ENCODE results near the gene CDK13. TPM values are rescaled to one million over a fixed set of nuclear protein-coding genes. Genes with fewer than 3 reads are reported as not detected.
A peak's percentile ranks its signal among the peaks of the same experiment; 100 is the strongest.

Gene CDK13
- total and polyA plus RNA-seq, 9 of the 15 experiments (the other 6 are each of a cell fraction or from before 2014, with no cell fraction given): 9.8 to 46.1 (median 32.4) TPM

DNA sequence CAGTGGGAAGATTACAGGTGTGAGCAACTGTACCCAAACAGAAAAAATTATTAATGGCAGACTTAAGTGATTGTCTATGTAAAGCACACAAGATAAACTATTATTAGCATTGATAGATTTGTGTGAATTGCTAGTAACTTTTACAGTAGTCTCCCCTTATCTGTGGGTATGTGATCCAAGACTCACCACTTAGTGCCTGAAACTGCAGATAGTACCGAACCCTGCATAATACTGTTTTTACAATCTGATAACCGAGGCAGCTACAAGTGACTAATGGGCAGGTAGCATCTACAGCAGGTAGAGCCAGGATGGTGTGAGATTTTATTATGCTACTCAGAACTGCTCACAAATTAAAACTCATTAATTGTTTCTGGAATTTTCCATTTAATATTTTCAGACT lies 152.8 kb downstream of the CDK13 start:
- Histone ChIP-seq H3K4me2 (ENCODE audit: insufficient read depth, low read length) (no peak overlapping the region), H3K27ac (ENCODE audit: extremely low read depth, low read depth, low read length) (no peak overlapping the region), H3K4me3 (no peak overlapping the region), H3K79me2 (ENCODE audit: control insufficient read depth, insufficient read depth, low read length) (no peaks in the 10 kb centered on the region), H4K20me1 (replicated peaks; ENCODE audit: control insufficient read depth, insufficient read depth, low read length) (no peaks in the 10 kb centered on the region), H3K9me3 (replicated peaks; ENCODE audit: control insufficient read depth, insufficient read depth, low read depth, low read length) (no peaks in the 10 kb centered on the region), H3K9me1 (ENCODE audit: control insufficient read depth, insufficient read depth, low read length) (no peaks in the 10 kb centered on the region), H3K27me3 (ENCODE audit: control insufficient read depth in 2 of 2, insufficient read depth in 2 of 2, low read length in 2 of 2) (no peaks in the 10 kb centered on the region), H3K9ac (ENCODE audit: insufficient read depth in 1 of 2, low read depth in 2 of 2, low read length in 2 of 2) (no peak overlapping the region), H3K36me3 (ENCODE audit: control insufficient read depth, insufficient read depth, low read length) (no peaks in the 10 kb centered on the region), H3K4me1 (replicated peaks in 1 of 2; ENCODE audit: control insufficient read depth in 2 of 2, insufficient read depth in 2 of 2, low read length in 2 of 2) (no peaks in the 10 kb centered on the region), H2AFZ (ENCODE audit: low read depth, low read length) (no peak overlapping the region)
- ATAC-seq (no peak), FAIRE-seq (peak; percentile 15), DNase-seq (ENCODE audit: extremely low read depth in 1 of 4, low spot score in 3 of 4) (no peak)
- ChIA-PET POLR2A (no interaction called here), CTCF (ENCODE audit: low intra/inter-chr PET ratio) (no interaction called here)
- intact Hi-C loops (cut with micrococcal nuclease) (no loop called here), in situ Hi-C loops (cut with MboI) (no loop called here)
- 50% methylated on average over 2 of the region's 2 CpGs for WGBS (ENCODE audit: insufficient coverage, low coverage, missing lambda C conversion rate)
- BruUV-seq (replicated peaks): no TSS peak
- no peak for TF ChIP-seq IRF2 (CRISPR knock-in tag; IDR thresholded peaks at IDR 0.05)
- no peak for TF ChIP-seq CC2D1A (IDR thresholded peaks at IDR 0.05)
- TF ChIP-seq DPF2 (IDR thresholded peaks at IDR 0.05): no peak
- TF ChIP-seq HDGF (IDR thresholded peaks at IDR 0.05): no peak
- TF ChIP-seq ZNF124 (CRISPR knock-in tag; IDR thresholded peaks at IDR 0.05): no peak
- no peak for TF ChIP-seq JUND (IDR thresholded peaks at IDR 0.05; ENCODE audit: borderline replicate concordance, low read depth, low read length)
- TF ChIP-seq JUND (tag; IDR thresholded peaks at IDR 0.05; ENCODE audit: borderline replicate concordance, low read depth, low read length): no peak
- TF ChIP-seq, protein P1, sequence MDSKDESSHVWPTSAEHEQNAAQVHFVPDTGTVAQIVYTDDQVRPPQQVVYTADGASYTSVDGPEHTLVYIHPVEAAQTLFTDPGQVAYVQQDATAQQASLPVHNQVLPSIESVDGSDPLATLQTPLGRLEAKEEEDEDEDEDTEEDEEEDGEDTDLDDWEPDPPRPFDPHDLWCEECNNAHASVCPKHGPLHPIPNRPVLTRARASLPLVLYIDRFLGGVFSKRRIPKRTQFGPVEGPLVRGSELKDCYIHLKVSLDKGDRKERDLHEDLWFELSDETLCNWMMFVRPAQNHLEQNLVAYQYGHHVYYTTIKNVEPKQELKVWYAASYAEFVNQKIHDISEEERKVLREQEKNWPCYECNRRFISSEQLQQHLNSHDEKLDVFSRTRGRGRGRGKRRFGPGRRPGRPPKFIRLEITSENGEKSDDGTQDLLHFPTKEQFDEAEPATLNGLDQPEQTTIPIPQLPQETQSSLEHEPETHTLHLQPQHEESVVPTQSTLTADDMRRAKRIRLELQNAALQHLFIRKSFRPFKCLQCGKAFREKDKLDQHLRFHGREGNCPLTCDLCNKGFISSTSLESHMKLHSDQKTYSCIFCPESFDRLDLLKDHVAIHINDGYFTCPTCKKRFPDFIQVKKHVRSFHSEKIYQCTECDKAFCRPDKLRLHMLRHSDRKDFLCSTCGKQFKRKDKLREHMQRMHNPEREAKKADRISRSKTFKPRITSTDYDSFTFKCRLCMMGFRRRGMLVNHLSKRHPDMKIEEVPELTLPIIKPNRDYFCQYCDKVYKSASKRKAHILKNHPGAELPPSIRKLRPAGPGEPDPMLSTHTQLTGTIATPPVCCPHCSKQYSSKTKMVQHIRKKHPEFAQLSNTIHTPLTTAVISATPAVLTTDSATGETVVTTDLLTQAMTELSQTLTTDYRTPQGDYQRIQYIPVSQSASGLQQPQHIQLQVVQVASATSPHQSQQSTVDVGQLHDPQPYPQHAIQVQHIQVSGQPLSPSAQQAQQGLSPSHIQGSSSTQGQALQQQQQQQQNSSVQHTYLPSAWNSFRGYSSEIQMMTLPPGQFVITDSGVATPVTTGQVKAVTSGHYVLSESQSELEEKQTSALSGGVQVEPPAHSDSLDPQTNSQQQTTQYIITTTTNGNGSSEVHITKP (IDR thresholded peaks at IDR 0.05; ENCODE audit: partially characterized antibody): no peak
- TF ChIP-seq, protein P2, sequence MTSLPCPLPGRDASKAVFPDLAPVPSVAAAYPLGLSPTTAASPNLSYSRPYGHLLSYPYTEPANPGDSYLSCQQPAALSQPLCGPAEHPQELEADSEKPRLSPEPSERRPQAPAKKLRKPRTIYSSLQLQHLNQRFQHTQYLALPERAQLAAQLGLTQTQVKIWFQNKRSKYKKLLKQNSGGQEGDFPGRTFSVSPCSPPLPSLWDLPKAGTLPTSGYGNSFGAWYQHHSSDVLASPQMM (CRISPR knock-in tag; IDR thresholded peaks at IDR 0.05): no peak
- no peak for TF ChIP-seq DMBX1 (CRISPR knock-in tag; IDR thresholded peaks at IDR 0.05; ENCODE audit: borderline replicate concordance)
- no peak for TF ChIP-seq GABPB1 (CRISPR knock-in tag; IDR thresholded peaks at IDR 0.05)
- no peak for TF ChIP-seq ILF3 (IDR thresholded peaks at IDR 0.05; ENCODE audit: borderline replicate concordance)
- no peak for TF ChIP-seq BACH1 (tag; IDR thresholded peaks at IDR 0.05)
- TF ChIP-seq PHB2 (IDR thresholded peaks at IDR 0.05; ENCODE audit: low read depth): no peak
- no peak for TF ChIP-seq PHB (CRISPR knock-in tag; IDR thresholded peaks at IDR 0.05)
- TF ChIP-seq, protein P3, sequence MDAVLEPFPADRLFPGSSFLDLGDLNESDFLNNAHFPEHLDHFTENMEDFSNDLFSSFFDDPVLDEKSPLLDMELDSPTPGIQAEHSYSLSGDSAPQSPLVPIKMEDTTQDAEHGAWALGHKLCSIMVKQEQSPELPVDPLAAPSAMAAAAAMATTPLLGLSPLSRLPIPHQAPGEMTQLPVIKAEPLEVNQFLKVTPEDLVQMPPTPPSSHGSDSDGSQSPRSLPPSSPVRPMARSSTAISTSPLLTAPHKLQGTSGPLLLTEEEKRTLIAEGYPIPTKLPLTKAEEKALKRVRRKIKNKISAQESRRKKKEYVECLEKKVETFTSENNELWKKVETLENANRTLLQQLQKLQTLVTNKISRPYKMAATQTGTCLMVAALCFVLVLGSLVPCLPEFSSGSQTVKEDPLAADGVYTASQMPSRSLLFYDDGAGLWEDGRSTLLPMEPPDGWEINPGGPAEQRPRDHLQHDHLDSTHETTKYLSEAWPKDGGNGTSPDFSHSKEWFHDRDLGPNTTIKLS (IDR thresholded peaks at IDR 0.05; ENCODE audit: borderline replicate concordance, low read depth): no peak
